T-helper 1 cell (primary cell): ENCODE measurements around the gene ELN.
A peak's percentile ranks its signal among the peaks of the same experiment; 100 is the strongest.
"Not testable (repeated sequence)": the region's sequence is repeated elsewhere in the genome, so short reads cannot be mapped to it uniquely, and the experiment has no call there.

ENCODE experiments used
- DNase-seq, 5 donors: peaks; one replicate each; pipeline ENCODE4 v3.0.0-alpha.2; 2012 to 2020

Gene ELN

GRCh38 chr7:74044366-74045350 lies 16.7 kb downstream of the ELN start:
- no peak for DNase-seq

- DNase-seq = not testable (repeated sequence)
These were observed 18.6 kb downstream of the ELN start for GRCh38 chr7:74046581-74046980.

- DNase-seq = no peak
These were observed 19.9 kb downstream of the ELN start for GRCh38 chr7:74047804-74048380.

GRCh38 chr7:74048999-74049599 lies 21.1 kb downstream of the ELN start:
- DNase-seq = no peak

GRCh38 chr7:74049997-74050798 lies 22.2 kb downstream of the ELN start:
- DNase-seq = no peak

GRCh38 chr7:74051193-74051592 lies 23.2 kb downstream of the ELN start:
- DNase-seq = no peak

GRCh38 chr7:74051629-74052410 lies 23.8 kb downstream of the ELN start:
- no peak for DNase-seq

- DNase-seq = no peak
These were observed 24.7 kb downstream of the ELN start for GRCh38 chr7:74052628-74053027.

- no peak for DNase-seq
These were observed 25.7 kb downstream of the ELN start for GRCh38 chr7:74053589-74054186.

GRCh38 chr7:74056096-74056915 lies 28.3 kb downstream of the ELN start:
- no peak for DNase-seq

GRCh38 chr7:74057216-74057925 lies 29.4 kb downstream of the ELN start:
- no peak for DNase-seq

- DNase-seq = no peak
These were observed 30.0 kb downstream of the ELN start for GRCh38 chr7:74057987-74058386.

GRCh38 chr7:74058486-74058885 lies 30.5 kb downstream of the ELN start:
- DNase-seq = no peak

GRCh38 chr7:74059037-74059436 lies 31.1 kb downstream of the ELN start:
- no peak for DNase-seq

GRCh38 chr7:74059681-74060588 lies 32.0 kb downstream of the ELN start:
- DNase-seq = no peak

- DNase-seq = peak; percentile 33 to 74 (median 48)
These were observed 34.0 kb downstream of the ELN start for GRCh38 chr7:74061840-74062539.

- DNase-seq = no peak
These were observed 35.3 kb downstream of the ELN start for GRCh38 chr7:74063223-74063641.

GRCh38 chr7:74063646-74064045 lies 35.7 kb downstream of the ELN start:
- no peak for DNase-seq
